HepG2 (cell line): ENCODE data around the gene ZNF519. TPM values are rescaled to one million over a fixed set of nuclear protein-coding genes. Genes with fewer than 3 reads are reported as not detected.

Source experiments
- ATAC-seq: fragments of 200-7000 bp; cut with Tn5 transposase; 3 replicates; pipeline ENCODE4 v1.9.1; 2020; ENCODE audit warnings: mild to moderate bottlenecking, moderate library complexity
- BruUV-seq: library from RNA; stranded (reverse); fragments of 400-500 nt; replicated peaks from 2 replicates; lab custom pipeline; 2021; lab: Mats Ljungman, UMichigan
- CTCF ChIA-PET: fragments of 300-600 bp; formaldehyde crosslinking; extraction: SDS; loops from one replicate; lab custom pipeline; 2021; ENCODE audit warnings: low total read pairs, inconsistent platforms, low intra/inter-chr PET ratio; lab: Yijun Ruan, JAX
- POLR2A ChIA-PET: fragments of 350-600 bp; sonication (Branson Sonifier 250); formaldehyde crosslinking; loops from one replicate; lab custom pipeline; 2020; ENCODE audit warnings: antibody characterized with exemption, inconsistent platforms; lab: Yijun Ruan, JAX
- DNase-seq: peaks from one replicate; pipeline ENCODE4 v3.0.0-alpha.2; 2015; ENCODE audit warnings: low spot score
- FAIRE-seq: peaks from 3 replicates; lab custom pipeline; 2011; peaks lifted over from hg19 to GRCh38; lab: Jason Lieb, UNC
- H2AFZ ChIP-seq: one replicate; pipeline ENCODE4 v1.6.1; 2011; ENCODE audit warnings: low read length, inconsistent platforms
- H3K27ac ChIP-seq: fragments of 300-600 bp; 3 replicates; pipeline ENCODE4 v1.8.0; 2011; ENCODE audit warnings: mixed run types, mild to moderate bottlenecking, mixed read lengths, low read length, inconsistent platforms; ENCODE audit not compliant: insufficient read depth; ENCODE audit errors: extremely low read length
- H3K27me3 ChIP-seq, 2 experiments: fragments of 200-600 bp in 1 of 2; 2 replicates in 1 of 2; 3 replicates in 1 of 2; pipeline versions ENCODE4 v1.6.0 to v1.8.0; 2011; ENCODE audit warnings: low read length in 2 of 2, mild to moderate bottlenecking in 2 of 2, moderate library complexity in 2 of 2, inconsistent platforms in 1 of 2; ENCODE audit not compliant: insufficient read depth in 2 of 2, control insufficient read depth in 1 of 2
- H3K36me3 ChIP-seq, 2 experiments: fragments of 200-600 bp in 1 of 2; replicated peaks in 1 of 2; 2 replicates in 1 of 2; 3 replicates in 1 of 2; pipeline versions ENCODE4 v1.5.1 to v1.8.0; 2011; ENCODE audit warnings: low read length in 2 of 2, inconsistent platforms in 1 of 2; ENCODE audit not compliant: insufficient read depth in 2 of 2, control insufficient read depth in 1 of 2
- H3K4me1 ChIP-seq: 2 replicates; pipeline ENCODE4 v1.5.1; 2012; ENCODE audit warnings: low read length, inconsistent platforms; ENCODE audit not compliant: insufficient read depth
- H3K4me2 ChIP-seq: 2 replicates; pipeline ENCODE4 v1.6.0; 2011; ENCODE audit warnings: low read depth, low read length, inconsistent platforms
- H3K4me3 ChIP-seq, 3 experiments: fragments of 200-600 bp in 1 of 3; sonication (generic), shearing (Covaris generic) in 1 of 3; replicated peaks in 1 of 3; 2 replicates each; pipeline ENCODE4 v1.5.1; 2011 to 2016; ENCODE audit warnings: low read length in 3 of 3, inconsistent platforms in 2 of 3, low read depth in 2 of 3, mild to moderate bottlenecking in 2 of 3, control low read depth in 1 of 3, mixed read lengths in 1 of 3; ENCODE audit not compliant: insufficient read depth in 1 of 3
- H3K79me2 ChIP-seq: one replicate; pipeline ENCODE4 v1.6.1; 2011; ENCODE audit warnings: low read length, inconsistent platforms; ENCODE audit not compliant: insufficient read depth
- H3K9ac ChIP-seq: 2 replicates; pipeline ENCODE4 v1.6.0; 2011; ENCODE audit warnings: mild to moderate bottlenecking, low read depth, low read length, inconsistent platforms; ENCODE audit not compliant: insufficient read depth
- H3K9me3 ChIP-seq: 2 replicates; pipeline ENCODE4 v1.5.1; 2012; ENCODE audit warnings: mild to moderate bottlenecking, low read length
- H4K20me1 ChIP-seq: 2 replicates; pipeline ENCODE4 v1.6.0; 2011; ENCODE audit warnings: inconsistent platforms, mild to moderate bottlenecking, low read length, moderate library complexity; ENCODE audit not compliant: insufficient read depth
- CEBPZ ChIP-seq: IDR thresholded peaks from 2 replicates; pipeline ENCODE4 v1.6.1; 2012; ENCODE audit warnings: low read length, improper control_type of control experiment
- RFX5 ChIP-seq: IDR thresholded peaks from 2 replicates; pipeline ENCODE4 v1.6.1; 2011; ENCODE audit warnings: low read depth, low read length, improper control_type of control experiment
- U2AF2 ChIP-seq: fragments of 200-400 bp; formaldehyde crosslinking; IDR thresholded peaks from 2 replicates; pipeline ENCODE4 v1.6.1; 2017; ENCODE audit warnings: low read depth, mild to moderate bottlenecking, low read length
- ZNF335 ChIP-seq: sonication (generic); formaldehyde crosslinking; IDR thresholded peaks from 2 replicates; pipeline ENCODE4 v1.4.0; 2020; ENCODE audit warnings: missing genetic modification reagents
- ZNF451 ChIP-seq: sonication (generic); formaldehyde crosslinking; IDR thresholded peaks from 2 replicates; pipeline ENCODE4 v1.5.0; 2020; ENCODE audit warnings: mild to moderate bottlenecking, missing genetic modification reagents
- ZNF557 ChIP-seq: sonication (generic); formaldehyde crosslinking; IDR thresholded peaks from 2 replicates; pipeline ENCODE4 v1.4.0; 2020; ENCODE audit warnings: missing genetic modification reagents
- ZNF713 ChIP-seq: sonication (generic); formaldehyde crosslinking; IDR thresholded peaks from 2 replicates; pipeline ENCODE4 v1.4.0; 2020; ENCODE audit warnings: mild to moderate bottlenecking, missing genetic modification reagents
- WGBS: methylation state at CpG from one replicate; pipeline ENCODE4 v1.1.6; 2017; ENCODE audit warnings: low lambda C conversion rate; 5-methylcytosine and 5-hydroxymethylcytosine counted together
- in situ Hi-C: cut with HindIII; loops from 2 replicates; pipeline ENCODE4 v1.10.0; 2017; ENCODE audit warnings: low pct_unique_long_range_greater_than_20kb; ENCODE audit not compliant: extremely low pct_ligation_motif_present
- intact Hi-C: fragments of 100-400 bp; cut with micrococcal nuclease; formaldehyde crosslinking; loops from one replicate; pipeline ENCODE4 v1.10.0; 2022; ENCODE audit not compliant: unreplicated experiment
- polyA plus RNA-seq, 8 experiments: library from polyadenylated mRNA; depleted of rRNA in 3 of 8; stranded (reverse) in 7 of 8; unstranded in 1 of 8; fragments of >200 nt; fragmentation: Illumina TruSeq in 4 of 8; extraction: Trizol in 4 of 8; gene quantifications; 2 replicates each; pipeline versions ENCODE4 v1.2.1 to v1.2.3, GENCODE V29; 2011 to 2016; ENCODE audit warnings: low read depth in 4 of 8, missing spikeins in 1 of 8, mixed read lengths in 1 of 8; ENCODE audit not compliant: insufficient read depth in 1 of 8
- total RNA-seq, 5 experiments: library from RNA; depleted of rRNA; stranded (reverse); fragments of >200 nt; fragmentation: Illumina TruSeq; extraction: Trizol; gene quantifications; 2 replicates each; pipeline ENCODE4 v1.2.3, GENCODE V29; 2016; ENCODE audit warnings: low read depth in 1 of 5
- TF ChIP-seq, protein P1 (sequence below): sonication (generic); formaldehyde crosslinking; IDR thresholded peaks from 2 replicates; pipeline ENCODE4 v1.5.0; 2020; ENCODE audit warnings: missing genetic modification reagents

Gene ZNF519
- total and polyA plus RNA-seq, 2 of the 13 experiments (the other 11 are each of a cell fraction or from before 2014, with no cell fraction given) = 7.3 to 11.1 TPM

DNA sequence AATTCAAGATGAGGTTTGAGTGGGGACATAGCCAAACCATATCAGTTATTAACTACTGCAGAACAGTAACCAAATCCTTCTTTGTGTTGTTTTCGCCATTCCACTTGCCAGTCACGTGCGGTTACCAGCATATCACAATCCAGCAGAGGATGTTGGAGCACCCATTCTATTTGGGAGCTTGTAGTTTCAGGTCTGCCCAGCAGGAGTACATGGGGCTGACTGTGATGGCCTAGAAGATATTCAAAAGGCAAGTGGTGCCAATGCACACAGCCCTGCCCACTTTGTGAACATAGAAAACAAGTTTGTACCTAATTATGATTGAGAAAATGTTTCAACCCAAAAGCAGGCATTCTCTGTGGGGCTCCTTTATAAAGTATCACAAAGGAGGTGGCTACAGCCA lies 57.0 kb downstream of the ZNF519 start:
- POLR2A ChIA-PET = no interaction called here
- Histone ChIP-seq H3K4me1 (no peaks in the 10 kb centered on the region), H3K4me2 (no peak overlapping the region), H3K9ac (no peak overlapping the region), H3K27me3 (no peaks in the 10 kb centered on the region), H3K36me3 (no peaks in the 10 kb centered on the region), H3K79me2 (no peaks in the 10 kb centered on the region), H3K4me3 (no peak overlapping the region), H4K20me1 (no peaks in the 10 kb centered on the region), H2AFZ (no peak overlapping the region), H3K9me3 (no peaks in the 10 kb centered on the region), H3K27ac (no peak overlapping the region)
- in situ Hi-C loops (no loop called here), intact Hi-C loops (no loop called here)
- TF ChIP-seq CEBPZ (no peak), ZNF451 (CRISPR knock-in tag) (no peak), U2AF2 (no peak), ZNF557 (CRISPR knock-in tag) (no peak), RFX5 (no peak), ZNF335 (CRISPR knock-in tag) (no peak), ZNF713 (CRISPR knock-in tag) (no peak)
- TF ChIP-seq, protein P1, sequence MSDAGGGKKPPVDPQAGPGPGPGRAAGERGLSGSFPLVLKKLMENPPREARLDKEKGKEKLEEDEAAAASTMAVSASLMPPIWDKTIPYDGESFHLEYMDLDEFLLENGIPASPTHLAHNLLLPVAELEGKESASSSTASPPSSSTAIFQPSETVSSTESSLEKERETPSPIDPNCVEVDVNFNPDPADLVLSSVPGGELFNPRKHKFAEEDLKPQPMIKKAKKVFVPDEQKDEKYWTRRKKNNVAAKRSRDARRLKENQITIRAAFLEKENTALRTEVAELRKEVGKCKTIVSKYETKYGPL (CRISPR knock-in tag) = no peak
- BruUV-seq = no TSS peak
- CTCF ChIA-PET = no interaction called here
- WGBS = 90% methylated on average over 3 of the region's 3 CpGs
- DNase-seq = no peak
- peak; percentile 64; the same call in 2 of the 3 replicates for ATAC-seq
- FAIRE-seq = no peak
